Amniotic stem cell (primary cell): Measurements from ENCODE around the gene TRPV4.

Experiments used
- DNase-seq: peaks from one replicate; lab custom pipeline; 2025; lab: John Stamatoyannopoulos, UW

TRPV4 gene

GRCh38 chr12:109777544-109777943, 55.7 kb downstream of the TRPV4 start:
- no peak for DNase-seq

- no peak for DNase-seq
Observed at GRCh38 chr12:109776624-109777023, 56.6 kb downstream of the TRPV4 start.

GRCh38 chr12:109775172-109775881, 57.9 kb downstream of the TRPV4 start:
- DNase-seq: no peak

GRCh38 chr12:109773384-109774011, 59.7 kb downstream of the TRPV4 start:
- DNase-seq: no peak

GRCh38 chr12:109772622-109773321, 60.4 kb downstream of the TRPV4 start:
- DNase-seq: no peak

- no peak for DNase-seq
Observed at GRCh38 chr12:109771746-109772621, 61.2 kb downstream of the TRPV4 start.

GRCh38 chr12:109770861-109771670, 62.1 kb downstream of the TRPV4 start:
- no peak for DNase-seq

GRCh38 chr12:109770104-109770860, 62.9 kb downstream of the TRPV4 start:
- no peak for DNase-seq

- DNase-seq: no peak
Observed at GRCh38 chr12:109768901-109769670, 64.1 kb downstream of the TRPV4 start.

GRCh38 chr12:109767991-109768900, 65.0 kb downstream of the TRPV4 start:
- no peak for DNase-seq

- no peak for DNase-seq
Observed at GRCh38 chr12:109767456-109767855, 65.7 kb downstream of the TRPV4 start.

- no peak for DNase-seq
Observed at GRCh38 chr12:109766251-109766778, 66.9 kb downstream of the TRPV4 start.

GRCh38 chr12:109765446-109765810, 67.8 kb downstream of the TRPV4 start:
- DNase-seq: no peak

GRCh38 chr12:109764776-109765445, 68.3 kb downstream of the TRPV4 start:
- DNase-seq: no peak

- DNase-seq: no peak
Observed at GRCh38 chr12:109764123-109764522, 69.1 kb downstream of the TRPV4 start.

- no peak for DNase-seq
Observed at GRCh38 chr12:109763201-109763841, 69.9 kb downstream of the TRPV4 start.

GRCh38 chr12:109762673-109763191, 70.5 kb downstream of the TRPV4 start:
- no peak for DNase-seq
